SK-N-MC (cell line): ENCODE data around the gene LTK.

ENCODE experiments used
- EZH2 ChIP-seq: fragments of 200-600 bp; sonication (generic); IDR thresholded peaks from one replicate; pipeline ENCODE4 v1.6.1; 2017; ENCODE audit warnings: antibody characterized with exemption
- FOXP2 ChIP-seq: optimal IDR thresholded peaks from 2 replicates; pipeline ENCODE3; 2011; ENCODE audit warnings: mild to moderate bottlenecking, moderate library complexity; ENCODE audit not compliant: insufficient read depth; ENCODE audit errors: extremely low read length, control extremely low read depth
- POLR2AphosphoS5 ChIP-seq: IDR thresholded peaks from 2 replicates; pipeline ENCODE4 v1.6.1; 2012; ENCODE audit warnings: mild to moderate bottlenecking, low read depth, low read length, borderline replicate concordance

GRCh38 chr15:41506796-41507341 is 6.8 kb downstream of the LTK start:
- TF ChIP-seq EZH2, result no peak
- TF ChIP-seq POLR2AphosphoS5, result no peak
- TF ChIP-seq FOXP2, result no peak
